Activated CD8-positive, alpha-beta memory T cell treated with anti-CD3 and anti-CD28 coated beads, Interleukin-2, amount 50 U/mL, for 24 hours (primary cell): ENCODE results near the gene DNMT3A.

Source experiments
- DNase-seq: peaks from one replicate; pipeline ENCODE4 v3.0.0-alpha.2; 2020; ENCODE audit errors: extremely low read depth

DNMT3A gene

DNA sequence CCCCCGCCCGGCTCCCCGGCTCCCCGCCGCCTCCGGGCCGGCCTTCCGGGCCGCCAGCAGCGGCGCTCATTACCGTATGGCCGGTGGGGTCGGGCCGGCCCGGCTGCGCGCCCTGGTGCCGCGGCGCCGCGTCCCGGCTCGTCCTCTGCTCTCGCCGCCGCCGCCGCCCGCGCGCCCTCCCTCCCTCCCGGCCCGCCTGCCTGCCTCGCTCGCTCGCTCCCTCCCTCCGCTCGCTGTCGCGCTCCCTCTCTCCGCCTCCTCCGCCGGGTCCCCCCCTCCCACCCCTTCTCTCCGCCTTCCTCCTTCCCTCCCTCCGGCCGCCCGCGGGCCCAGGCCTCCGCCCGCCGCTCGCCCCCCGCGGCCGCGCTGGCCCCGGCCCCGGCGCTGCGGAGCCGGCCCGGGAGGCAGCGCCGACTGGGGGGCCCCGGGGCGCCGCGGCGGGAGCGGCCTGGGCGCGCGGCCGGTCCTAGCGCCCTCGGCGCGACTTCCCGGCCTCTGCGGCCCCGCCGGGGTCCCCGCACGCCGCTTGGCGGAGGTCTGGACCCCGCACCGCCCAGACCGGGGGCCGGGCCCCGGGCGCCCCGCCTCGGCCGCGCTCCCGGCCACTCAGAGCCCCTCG is at the start of gene DNMT3A:
TSS of gene DNMT3A (minus strand) at position 173 of the 619 bp plus-strand sequence. CDS start 27,941 bp downstream, outside the sequence.
- no peak for DNase-seq

DNA sequence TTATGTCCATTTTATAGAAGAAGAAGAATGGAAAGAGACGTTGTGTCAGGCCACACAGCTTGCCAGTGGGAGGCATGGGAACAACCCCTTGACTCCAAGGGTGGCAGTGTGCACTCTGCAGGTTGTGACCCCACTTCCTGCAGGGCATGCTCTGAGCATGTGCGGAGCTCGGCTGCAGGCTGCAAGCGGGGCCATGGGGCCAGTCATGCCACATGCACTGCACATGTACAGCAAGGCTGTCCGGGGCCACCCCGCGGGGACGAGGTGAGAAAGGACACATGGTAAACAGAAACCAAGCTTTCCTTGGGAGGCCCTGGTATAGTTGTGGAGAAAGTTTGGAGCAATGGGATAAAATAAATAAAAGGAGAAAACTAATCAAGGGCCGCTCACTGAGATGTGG is 47.4 kb upstream of the DNMT3A start:
- DNase-seq, result no peak

DNA sequence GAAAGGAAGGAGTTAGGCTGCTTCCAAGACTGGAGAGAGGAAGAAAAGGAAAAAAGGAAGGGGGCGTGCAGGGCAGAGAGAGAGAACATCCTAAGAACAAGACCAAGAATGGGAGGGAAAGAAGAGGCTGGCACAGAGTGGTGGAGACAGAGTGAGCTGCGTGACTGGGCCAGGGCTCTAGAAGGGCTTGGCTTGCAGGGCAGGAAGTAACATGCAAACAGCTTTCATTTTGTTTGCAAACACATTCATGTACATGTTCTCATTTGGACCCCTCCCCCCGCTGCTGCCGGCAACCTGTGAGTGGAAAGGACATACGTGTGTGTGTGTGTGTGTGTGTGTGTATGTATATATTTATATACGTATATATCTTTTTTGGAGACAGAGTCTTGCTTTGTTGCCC is 46.8 kb upstream of the DNMT3A start:
- DNase-seq, result no peak

DNA sequence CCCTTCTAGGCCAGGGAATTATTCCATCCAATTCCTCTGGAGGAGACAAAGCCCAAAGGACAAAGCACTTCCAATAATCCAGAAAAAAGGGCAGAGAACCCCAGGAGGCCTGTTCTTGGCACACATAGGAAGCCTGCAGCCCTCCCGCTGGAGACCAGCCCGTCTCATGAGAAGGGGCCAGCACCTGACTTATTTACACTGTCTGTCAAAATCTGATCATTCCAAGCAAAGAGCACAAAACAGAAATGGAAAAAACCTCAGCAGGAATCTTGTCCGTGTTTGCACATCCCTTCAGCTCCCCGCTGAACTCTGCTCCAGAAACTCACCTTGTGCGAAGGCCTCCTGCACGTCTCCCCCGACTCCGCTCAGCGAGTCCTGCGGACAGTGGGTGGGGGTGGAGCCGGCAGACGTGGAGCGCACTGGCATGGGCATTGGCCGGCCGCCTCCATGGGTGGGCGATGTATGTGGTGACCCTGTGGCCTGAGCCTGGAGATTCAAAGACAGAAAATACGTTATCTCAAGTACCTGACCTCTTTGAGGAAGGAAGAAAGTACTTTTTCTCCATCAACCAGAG is 46.2 kb upstream of the DNMT3A start:
- no peak for DNase-seq

DNA sequence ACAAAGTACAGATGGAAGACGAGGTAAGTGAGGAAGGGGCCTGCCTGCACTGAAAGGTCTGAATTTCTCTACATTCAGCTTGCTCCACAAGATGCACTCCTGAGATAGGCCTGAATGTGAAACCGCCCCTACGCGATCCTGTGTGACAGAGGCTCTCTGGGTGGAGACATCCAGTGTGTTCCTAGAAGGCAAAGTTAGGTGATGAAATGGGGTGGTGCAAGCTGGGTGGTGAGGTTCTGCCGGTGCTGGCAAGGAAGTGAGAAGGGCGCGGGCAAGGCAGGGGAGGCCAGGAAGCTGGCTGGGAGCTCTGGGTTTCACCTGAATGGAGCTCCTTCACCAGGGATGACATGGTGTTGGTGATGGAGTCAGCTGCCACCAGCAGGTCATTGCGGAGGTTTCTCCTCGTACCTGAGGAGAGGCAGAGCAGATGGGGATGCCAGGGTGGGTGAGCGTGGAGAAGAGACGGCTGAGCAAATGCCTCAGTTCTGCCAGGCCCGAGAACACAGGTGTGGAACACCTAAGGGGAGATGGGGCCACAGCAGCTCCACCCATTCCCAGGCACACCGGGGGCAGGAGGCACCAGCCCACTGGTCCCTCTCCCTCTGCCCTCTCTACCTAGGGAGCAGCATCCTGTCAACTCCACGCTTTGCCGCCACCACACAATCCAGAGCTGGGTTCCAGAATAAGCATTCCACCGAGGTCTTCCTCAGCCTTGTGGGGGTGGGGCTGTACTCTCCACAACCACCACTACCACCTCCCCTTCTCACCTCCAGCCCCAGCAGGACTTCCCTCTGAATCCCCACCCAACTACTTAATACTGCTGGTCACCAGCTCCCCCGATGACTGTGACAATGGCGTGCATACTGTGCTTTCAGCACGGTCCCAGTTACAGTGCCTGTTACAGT is 45.5 kb upstream of the DNMT3A start:
- DNase-seq, result no peak

DNA sequence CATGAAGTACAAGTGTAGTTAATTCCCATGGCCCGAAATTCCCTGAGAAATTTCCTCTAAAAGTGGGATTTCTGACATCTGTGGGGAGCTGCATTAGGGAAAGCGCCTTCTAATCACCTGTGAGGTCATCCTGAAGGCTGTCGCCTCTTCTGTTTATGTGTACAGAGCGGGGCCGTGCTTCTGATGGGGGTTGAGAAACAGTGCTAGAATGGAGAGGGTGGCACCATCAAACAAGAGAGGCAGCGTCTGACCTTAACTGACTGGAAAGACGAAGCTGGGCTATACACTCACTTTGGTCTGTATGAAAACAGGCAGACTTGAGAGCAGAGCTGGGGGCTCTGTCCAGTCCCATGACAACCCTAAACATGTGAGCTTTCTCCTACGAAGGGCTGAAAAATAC is 44.2 kb upstream of the DNMT3A start:
- no peak for DNase-seq

DNA sequence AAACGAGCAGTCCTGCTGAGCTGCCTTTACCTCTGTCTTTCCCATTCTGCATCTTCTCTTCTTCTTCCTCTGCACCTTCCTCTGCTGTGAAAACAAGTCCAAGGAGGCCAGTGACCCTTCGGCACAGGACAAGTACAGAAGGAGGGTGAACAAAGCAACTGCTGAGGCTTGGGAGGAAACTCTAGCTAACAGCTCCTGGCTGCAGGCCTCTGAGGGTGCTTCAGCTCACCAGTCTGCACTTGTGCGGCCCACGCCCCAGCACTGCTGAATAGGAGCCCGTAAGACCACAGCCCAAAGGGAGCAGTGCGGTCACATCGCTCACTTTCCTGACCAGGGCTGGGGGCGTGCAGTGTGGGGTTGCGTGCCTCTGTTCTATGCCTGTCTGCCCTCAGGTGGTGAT is 42.1 kb upstream of the DNMT3A start:
- DNase-seq, result no peak

DNA sequence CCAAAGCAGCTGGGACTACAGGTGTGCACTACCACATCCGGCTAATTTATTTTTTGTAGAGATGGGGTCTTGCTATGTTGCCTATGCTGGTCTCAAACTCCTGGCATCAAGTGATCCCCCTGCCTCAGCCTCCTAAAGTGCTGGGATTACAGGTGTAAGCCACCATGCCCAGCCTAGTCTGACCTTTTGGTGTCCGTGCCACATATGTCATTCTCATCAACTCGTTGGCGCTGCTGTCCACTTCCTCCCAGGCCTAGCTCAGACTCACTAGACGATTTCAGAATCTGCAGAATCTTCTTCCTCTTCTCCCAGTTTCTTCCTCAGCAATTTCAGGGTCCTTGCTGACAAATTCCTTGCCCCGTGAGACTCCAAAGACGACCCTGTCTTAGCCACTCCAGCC is 39.8 kb upstream of the DNMT3A start:
- no peak for DNase-seq

DNA sequence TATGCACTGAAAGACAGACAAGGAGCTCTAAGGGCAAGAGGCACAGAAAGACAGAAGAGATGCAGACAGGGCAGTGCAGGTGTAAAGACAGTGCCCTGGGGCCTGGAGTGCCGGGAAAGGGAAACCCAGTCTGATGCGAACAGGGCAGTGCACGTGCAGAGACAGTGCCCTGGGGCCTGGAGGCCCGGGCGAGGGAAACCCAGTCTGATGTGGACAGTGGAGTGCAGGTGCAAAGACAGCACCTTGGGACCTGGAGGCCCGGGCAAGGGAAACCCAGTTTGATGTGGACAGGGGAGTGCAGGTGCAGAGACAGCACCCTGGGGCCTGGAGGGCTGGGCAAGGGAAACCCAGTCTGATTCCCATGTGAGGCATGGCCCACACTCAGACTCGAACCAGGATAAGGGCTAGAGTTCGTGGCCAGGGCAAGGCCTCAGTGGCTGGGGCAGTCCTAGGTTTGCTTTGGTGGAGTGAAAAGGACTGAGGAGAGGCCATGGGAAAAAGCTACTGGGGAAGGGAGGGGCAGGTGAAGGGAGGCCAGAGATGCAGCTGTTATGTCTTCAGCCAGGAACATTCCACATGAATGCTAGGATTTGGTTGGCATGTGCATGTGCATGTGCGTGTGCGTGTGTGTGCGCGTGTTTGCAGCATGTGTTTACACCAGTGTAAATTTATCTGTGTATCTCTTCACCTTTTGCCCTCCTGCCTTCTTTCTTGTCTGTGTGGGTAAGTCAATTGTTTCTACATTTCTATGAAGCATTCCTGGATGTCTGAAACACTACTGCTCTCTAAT is 39.1 kb upstream of the DNMT3A start:
- DNase-seq, result no peak

DNA sequence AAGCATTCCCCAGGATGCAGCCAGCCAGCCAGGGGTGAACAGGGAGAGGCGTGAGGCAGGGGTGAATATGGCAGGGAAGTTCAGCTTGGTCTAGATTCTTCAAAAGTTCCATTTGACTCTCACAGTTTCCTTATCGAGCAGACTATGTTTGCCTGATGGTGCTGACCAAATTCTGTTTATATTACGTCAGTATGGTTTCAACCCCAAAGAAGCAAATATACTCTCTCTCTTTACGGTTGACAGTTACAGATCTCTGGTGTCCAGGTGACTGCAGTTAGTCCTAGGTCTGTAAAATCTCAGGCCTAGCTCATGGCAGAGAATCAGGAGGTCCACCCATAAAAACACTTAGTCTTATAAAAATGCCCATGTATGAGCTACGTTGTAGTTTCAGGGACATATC is 38.3 kb upstream of the DNMT3A start:
- DNase-seq, result no peak

DNA sequence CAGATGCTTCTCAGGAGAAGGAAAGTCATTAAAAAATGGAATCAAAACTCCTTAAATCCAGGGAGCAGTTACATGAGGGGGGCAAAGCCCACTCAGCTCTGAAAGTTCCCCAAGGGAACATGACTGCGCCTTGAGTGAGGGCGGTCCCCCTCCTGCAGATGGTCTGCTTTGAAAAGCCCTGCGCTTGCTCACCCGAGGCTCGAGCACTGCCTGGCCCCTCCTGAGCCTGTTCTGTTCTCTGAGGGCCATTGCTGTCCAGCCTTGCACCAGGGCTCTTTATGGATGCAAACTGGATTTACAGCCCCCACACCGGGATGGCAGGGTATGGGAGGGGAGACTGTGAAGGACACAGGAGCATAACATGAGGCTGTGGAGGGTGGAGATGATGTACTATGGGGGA is 37.8 kb upstream of the DNMT3A start:
- no peak for DNase-seq

DNA sequence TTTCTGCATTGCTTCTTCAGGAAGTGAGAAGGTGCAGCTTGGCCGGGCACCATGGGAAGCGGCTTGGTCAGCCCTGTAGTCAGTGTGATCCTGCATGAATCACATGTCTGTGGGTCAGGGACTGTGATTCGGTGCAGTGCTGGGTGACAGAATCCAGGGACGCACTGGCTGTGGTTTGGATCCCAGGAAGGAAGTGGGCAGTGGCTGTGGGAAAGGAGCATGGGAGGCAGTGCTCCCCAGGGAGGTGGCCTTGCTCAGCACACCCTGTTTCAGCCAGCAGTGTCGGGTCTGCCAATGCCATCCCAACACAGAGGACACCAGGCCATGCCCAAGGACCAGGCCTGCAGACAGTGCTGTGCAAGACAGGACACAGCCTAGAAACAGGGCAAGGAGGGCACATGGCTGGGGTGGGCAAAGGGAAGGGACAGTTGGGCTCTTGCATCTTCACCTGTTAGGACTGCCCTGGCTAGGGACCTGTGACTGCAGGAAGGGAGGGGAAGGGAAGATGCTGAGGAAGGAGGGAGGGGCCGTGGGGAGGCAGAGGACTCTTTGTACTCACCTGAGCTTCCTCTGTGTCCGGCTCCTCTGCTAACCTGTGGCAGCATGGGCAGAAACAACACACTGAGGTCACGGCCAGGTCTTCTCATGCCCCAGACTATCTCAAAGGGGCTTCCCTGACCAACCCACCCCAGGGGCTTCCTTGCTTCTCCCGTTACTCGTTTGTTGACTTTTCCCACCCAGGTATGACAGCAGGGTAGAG is 37.2 kb upstream of the DNMT3A start:
- no peak for DNase-seq

DNA sequence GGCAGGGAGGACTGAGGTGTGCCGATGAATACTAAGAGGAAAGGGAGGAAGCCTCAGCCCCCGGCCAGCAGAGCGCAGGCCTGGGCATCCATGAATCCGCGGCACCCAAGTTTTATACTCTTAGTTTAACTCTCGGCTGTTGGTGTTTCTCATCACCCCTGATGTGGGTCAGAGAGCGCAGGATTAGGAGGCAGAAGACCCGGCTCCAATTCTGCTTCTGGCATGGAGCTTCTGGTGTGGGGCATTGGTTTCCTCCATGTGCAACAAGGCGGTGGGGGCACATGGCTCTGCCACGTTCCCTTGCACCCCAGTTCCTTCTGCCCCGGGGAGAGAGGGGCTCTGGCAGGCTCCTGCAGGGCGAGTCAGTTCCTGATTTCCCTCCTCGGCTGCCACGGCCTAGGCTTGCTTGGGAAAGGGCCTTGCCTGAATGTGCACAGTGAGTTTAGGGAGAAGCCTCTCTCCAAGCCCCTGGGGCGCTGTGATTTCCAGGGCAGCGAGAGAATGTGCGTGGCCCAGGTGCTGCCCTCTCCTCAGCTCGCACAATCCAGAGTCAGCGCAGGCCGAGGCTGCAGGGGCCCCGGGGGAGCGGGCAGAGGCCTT is 36.2 kb upstream of the DNMT3A start:
- DNase-seq, result no peak

DNA sequence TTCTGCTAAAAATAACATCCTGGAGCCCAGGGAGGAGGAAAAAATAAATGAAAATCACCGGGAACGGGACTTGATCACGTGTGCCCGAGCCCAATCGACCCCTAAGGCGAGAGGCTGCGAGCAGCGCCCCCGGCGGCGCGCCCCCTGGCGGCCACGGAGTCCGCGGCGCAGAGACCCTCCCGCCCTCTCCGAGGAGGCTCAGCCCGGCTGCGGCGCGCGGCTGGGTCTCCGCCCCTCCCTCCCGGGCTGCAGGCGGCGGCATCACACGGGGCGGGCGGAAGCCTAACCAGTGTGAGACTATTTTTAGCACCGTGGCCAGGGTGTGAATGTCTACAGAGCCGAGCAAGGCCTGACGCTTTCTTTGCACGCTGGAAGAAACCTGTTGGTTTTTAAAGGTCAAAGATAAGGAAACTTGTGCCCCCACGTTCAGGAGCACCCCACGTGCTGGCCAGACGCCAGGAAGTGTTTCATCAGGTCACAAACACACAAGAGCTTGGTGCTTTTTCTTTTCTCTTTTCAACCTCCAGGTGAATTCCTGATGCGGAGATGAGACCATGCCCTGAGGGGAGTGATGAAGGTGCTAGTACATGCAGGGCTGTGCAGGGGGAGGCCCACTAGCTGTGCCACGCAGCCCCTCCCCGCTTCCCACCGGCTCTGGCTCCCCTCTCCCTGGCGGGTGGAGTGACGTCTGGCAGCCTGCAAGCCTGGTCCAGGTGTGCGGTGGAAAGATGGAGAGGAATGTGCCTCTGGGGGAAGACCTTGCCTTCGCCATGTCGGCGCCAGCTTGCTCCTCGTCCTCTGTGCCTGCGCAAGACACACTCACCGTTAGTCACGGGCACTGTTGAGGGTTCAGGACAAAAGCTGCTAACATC is 35.3 kb upstream of the DNMT3A start:
- peak; percentile 79 for DNase-seq

DNA sequence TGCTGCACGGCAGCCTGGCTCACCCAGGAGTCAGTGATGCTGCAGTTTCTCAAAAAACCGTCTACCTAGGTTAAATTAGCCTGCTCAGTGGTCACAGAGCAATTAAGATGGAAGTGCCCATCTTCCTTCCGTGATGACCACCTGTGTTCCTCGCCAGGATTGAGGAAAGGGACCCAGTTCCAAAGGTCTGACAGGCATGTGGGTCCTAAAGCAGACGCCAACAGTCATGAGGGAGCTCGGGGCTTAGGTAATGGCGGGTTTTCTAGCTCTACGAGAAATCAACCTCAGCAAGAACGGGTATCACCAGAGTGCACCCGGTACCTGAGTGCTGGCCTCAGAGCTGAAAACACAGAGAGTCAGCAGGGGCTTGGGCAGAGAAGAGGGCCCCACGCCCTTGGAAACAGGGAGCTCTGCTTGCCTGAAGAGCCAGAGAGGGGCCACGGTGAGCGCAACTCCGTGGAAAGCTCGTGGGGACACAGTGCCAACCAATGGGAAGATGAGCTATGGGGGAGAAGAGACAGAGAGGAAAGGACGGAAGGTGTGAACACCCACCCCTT is 34.3 kb upstream of the DNMT3A start:
- no peak for DNase-seq

DNA sequence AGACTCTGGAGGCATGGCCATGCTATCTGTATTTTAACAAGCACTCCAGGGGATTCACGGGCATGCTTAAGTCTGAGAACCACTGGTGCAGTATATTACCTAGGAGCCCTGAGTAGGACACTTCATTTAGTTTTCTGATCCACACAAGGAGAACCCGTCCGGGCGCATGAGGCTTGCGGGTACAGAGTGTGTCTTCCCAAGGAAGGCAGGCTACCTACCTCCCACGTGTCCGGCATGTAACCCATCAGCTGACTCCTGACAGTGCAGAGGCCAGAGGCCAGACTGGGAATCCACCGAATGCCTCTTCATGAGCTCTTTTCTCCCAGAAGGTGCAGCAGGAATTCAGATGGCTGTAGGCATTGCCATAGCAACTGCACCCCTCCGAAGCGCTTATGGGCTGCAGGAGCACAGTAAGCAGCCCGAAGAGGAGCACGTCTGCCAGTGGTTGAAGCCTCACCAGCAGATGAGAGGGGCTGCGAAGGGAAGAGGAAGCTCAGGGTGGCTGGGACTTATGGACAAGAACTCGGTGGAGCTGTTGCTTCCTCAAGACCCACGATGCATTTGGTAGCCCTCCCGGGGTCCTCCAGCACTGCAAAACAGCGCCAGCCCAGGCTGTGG is 33.8 kb upstream of the DNMT3A start:
- DNase-seq, result no peak

DNA sequence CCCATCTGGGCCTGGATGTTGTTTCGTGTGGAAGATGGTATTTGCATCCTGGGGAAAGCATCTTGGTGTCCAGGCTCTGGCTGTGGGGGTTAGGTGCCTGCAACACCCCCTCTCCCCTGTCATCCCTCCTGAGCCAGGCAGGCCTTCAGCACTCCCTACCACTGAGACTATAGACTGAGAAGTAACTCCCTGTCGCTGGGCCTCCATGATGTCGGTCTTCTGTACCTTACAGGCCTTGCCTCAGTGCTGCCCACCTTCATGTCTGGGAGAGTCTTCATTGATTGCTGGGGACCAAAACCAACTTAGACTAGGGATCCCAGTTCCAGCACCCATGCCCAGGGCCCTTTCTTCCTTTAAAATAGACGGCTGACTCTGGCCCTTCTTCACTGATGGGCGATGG is 33.1 kb upstream of the DNMT3A start:
- DNase-seq, result no peak

DNA sequence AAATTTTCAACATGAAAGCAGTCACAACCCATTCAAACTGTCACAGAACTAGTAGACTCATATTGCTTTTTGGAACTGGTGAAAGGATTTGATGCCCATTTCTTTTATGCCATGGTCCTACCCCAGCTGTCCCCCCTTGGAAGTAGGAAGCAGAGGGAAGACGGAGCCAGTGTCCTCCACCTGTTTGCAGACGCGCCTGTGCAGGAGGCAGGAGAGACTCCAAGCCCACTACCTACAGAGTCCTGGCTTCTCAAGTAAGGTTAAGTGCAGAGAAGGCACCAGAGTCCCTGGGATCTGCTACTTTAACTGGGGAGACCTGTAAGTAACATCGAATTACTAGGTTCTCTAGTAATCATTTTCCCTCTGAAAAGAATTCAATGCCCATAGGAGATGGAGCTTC is 32.7 kb upstream of the DNMT3A start:
- no peak for DNase-seq

DNA sequence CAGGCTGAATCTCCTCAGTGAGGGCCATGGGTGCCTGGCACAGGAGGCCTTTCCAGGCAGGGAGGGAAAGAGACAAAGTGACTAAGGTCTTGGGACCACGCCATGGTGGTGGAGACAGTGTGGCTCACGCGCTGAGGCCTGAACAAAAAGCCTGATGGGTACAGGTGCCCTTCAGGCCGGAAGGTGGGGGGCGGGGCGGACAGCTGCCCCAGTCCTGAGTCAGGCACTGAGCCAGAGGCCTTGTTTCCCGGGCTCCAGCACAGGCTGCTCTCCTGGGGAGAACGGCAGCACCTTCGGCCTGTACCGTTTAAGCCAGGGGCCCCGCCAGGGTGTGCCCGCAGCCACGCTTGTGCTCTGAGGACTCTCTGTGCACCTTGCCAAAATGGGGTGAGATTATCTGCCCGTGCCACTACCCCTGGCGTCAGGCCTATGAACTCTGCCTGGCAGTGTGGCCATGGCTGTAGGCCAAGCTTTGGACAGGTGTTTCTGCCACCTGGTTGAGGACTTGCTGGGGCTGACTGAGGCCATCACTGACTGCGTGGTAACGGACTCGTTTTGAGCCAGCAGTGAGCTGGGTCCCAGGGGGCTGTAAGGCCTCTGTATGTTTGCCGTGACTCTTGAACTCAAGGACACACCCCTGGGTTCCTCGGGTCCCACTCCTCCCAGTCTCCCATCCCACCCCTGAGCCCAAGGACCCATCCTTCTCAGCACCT is 31.7 kb upstream of the DNMT3A start:
- DNase-seq, result no peak
